DMS53 treated with DMSO at 0.1 percent for 48 hours (cell line): ENCODE results near the gene PCLO.
"Not testable (repeated sequence)": the region's sequence is repeated elsewhere in the genome, so short reads cannot be mapped to it uniquely, and the experiment has no call there.

ENCODE experiments used
- DNase-seq: peaks from one replicate; lab custom pipeline; 2025; ENCODE audit not compliant: unreplicated experiment; lab: John Stamatoyannopoulos, UW

Gene PCLO

DNA sequence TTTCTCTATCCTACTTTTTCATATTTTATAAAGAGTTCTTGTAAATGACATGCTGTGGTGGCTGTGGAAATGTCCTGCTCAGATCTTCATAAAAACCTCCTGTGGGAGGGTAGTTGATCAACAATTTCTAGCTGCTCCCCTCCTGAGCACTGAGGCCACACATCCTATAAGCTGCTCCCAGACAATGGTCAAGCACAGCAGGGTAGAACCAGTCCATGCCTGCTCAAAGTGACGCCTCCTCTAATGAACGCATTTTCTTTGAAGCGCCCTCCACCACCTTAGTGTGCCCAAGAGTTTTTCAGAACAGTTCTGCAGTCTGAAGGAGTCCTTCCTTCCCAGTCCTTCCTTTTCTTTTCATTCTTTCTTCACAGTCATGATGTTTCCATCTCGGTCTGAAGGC lies 420.5 kb downstream of the PCLO start:
- no peak for DNase-seq

DNA sequence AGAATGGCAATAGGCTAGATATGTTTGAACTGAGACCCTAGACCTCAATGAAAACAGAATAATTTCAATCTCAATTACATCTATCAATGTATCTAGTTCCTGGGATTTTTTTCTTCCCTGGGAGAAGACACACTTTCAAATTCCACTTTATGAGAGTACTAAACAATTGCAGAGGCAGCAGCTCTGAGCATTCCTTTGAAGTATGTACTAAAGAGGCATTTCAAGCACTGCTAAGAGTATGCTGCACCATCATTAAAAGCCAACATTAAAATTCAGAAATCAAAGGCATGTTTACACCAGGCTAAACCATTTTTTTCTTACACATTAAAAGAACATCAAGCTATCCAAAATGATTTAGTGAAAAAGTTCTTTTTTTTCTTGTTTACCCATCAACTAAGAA lies 421.2 kb downstream of the PCLO start:
- DNase-seq, result no peak

DNA sequence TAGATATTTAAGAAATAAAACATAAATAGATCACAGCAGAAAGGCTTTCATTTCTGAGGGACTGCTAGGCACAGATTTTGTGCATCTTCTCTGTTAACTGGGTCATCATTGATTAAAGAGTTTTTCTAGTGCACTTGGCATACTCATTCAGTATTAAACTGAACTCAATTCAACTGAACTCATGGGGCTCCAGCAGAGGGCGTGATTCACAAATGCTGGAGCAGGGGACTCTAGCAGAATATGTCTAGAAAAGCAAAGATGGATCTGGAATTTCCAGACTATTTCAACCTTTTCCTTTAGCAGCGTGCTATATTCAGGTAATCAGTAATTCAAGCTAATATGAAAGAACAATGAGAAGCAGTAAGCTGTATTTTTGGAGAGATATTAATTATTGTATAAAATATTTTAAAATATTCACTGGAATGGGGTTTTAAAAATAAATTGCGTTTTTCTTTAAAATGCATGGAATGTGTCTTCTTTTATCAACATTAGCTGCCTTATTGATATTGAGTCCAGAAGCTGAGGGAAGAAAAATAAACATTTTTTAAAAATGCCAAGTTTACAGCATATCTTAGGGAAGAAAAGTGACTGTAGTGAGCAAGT lies 422.3 kb downstream of the PCLO start:
- peak; percentile 56 for DNase-seq

DNA sequence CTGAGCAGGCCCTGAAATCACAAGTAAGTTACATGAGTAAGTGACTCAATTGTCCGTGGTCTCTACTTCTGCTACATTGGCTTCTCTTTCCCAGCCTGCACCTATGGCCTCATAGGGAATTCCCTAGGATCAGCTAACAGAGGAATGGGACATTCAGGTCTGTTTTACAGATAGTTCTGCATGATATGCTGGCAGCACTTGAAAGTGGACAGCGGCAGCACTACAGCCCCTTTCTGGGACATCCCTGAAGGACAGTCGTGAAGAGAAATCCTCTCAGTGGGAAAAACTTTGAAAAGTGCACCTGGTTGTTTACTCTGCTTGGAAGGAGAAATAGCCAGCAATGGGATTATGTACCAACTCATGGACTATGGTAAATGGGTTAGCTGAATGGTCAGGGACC lies 426.1 kb downstream of the PCLO start:
- no peak for DNase-seq

DNA sequence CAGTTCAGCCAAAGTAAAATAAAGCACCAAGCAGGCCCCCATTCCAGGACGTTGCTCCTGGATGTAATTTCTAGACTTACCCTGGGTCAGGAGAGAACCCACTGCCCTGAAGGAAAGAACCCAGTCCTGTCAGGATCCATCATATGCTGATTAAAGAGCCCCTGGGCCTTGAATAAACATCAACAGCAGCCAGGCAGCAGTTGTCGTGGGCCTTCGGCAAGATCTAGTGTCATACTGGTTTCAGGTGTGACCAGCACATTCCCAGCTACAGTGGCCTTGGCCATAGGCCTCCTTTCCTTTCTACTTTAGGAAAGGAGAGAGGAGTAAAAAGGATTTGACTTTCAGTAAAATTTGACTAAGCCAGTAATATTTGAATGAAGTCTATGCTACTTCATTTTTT lies 430.0 kb downstream of the PCLO start:
- DNase-seq, result no peak

DNA sequence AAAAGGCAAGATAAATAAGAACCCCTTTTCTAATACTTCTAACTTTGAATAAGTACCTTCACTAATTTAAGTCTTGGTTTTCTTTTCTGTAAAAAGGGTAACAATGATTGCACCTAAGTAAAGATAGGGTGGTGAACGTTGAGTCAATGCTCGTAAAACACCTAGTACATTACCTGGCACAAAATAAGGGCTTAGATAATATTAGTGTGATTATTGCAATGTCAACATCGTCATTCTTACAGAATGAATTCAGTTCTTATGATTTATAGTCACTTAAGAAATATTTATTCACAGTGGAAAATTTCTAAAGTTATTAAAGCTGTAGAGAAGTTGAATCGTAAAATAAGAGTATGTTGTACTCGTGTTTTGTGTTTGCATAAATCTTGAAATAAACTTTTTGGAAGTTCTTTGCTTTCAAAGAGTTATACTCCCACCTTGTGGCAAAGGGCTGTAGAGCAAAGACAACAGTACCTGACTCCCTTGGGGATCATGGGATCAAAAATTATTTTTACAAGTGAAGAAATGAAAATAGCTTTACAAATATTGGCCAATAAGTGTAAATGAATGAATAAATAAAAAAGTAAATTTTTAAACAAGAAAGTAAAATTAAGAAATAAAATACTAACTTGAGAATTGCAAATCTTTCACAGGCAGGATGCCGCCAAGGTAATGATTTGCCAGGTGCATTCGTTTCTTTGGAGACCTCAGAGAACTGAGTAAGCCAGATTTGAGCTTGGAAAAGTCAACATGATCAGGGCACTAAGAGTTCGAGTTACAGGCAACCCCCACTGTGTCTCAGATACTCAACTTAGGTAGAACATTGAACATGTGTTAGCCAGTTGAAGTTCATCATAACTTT lies 433.3 kb downstream of the PCLO start:
- peak; percentile 46 for DNase-seq

DNA sequence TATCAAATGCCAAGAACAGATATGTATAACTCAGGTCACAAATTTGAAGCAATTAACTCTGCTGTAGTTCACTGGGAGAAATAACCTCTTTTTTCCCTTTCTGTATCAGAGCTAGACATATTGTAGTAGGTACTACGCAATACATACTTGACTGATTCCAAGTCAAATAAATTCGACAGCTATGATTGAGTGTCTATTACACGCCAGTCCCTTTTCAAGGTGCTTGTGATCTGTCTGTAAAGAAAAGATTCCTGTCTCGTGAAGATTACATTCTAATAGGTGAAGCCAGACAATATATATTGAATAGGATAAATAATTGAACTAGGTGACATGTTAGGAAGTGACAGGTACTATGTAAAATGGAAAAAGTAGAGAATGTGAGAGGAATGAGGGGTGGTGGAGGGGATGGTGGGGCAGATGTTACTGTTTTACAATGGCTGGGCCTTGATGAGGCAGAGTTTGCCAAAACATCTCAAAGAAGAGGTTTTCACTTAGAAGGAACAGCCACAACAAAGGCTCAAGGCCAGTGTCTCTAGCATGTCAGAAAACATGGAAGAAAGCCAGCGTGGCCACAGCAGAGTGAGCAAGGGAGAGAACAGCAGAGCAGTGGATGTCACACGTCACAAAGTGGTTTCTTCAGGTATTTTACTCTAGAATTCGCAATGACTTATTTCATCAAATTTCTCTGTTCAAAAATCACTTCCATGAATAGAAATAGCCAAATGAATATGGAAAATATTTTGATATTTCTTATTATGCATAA lies 436.5 kb downstream of the PCLO start:
- no peak for DNase-seq

DNA sequence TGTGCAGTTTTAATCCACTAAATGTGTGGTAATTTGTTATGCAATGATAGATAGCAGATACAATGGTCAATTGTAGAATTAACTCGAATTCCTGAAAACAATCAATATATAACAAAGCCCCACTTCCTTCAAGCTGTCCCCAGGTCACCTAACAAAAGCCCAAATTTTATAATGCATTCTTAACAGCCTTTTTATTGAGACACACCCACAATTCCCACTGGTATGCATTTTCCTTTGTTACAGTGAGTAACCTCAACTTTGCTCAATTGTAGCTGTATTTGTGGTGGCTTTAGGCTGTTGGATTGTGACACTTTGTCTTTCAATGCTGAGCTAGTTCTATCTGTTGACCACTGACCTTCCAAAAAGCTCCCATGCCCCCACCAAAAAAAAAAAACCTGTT lies 439.3 kb downstream of the PCLO start:
- no peak for DNase-seq

DNA sequence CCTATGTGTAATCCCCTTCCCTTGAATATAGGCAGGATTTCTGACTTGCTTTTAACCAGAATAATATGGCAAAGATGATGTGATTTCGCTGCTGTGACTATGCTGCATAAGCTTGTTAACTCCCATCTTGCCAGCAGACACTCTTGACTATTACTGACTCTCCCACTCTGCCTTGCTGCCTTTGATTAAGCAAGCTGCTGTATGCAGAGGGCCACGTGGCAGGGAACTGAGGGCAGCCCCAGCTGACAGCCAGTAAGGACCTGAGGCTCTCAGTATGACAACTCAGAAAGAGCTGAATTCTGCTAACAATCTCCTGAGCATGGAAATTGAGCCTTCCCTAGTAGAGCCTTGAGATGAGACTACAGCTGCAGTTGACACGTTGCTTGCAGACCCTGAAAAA lies 439.7 kb downstream of the PCLO start:
- no peak for DNase-seq

DNA sequence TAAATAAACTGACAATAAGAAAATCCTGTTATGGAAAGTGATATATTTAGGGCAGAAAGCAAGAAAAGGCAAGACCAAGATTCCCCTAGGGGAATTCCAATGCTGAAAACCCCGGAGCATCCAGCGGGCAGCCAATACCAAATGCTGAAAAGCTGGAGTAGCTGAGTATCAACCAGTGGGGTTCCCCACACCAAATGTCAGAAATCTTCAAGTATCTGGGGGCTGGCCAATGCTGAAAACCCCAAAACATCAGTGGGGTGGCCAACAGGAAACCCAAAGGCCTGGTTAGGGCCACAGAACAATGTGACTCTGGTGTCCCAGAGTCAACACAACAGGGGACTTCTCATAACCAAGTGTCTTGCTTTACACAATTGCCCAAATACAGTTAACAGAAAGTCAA lies 447.3 kb downstream of the PCLO start:
- no peak for DNase-seq

DNA sequence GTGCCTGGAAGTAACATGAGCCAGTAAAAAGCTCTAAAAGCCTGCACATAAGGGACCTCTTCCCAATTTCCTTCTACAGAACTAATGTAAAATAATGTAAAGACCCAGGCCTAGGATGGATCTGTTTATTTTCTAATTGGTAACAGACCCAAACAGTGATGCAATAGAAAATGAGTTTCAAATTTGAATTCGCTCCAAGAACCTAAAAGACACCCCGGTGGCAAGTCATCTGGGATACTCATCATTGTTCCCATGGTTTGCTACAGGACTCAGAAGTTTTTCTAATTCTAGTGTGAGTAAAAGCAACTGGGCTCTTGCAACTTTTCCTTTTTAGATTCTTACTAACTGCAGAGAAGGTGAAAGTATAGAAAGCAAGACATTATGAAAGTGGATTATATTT lies 447.8 kb downstream of the PCLO start:
- no peak for DNase-seq

DNA sequence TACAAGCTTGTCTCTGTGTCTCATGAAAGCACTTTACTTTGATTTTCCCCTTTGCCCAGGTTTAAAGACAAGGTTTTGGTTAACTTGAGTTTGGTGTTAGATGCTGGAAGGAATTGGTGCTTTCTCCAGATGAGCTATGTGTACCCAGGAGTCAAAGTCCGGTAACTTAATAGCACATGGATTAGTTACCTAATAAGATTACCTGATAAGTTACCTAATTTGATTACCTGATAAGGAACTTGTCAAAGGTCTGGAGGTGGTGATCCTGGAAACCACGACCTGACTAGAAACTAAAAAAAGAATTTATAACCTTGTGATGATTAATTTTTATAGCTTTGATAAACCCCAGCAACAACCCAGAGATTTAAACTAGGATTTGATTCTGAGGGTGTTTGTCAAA lies 449.2 kb downstream of the PCLO start:
- DNase-seq, result no peak

DNA sequence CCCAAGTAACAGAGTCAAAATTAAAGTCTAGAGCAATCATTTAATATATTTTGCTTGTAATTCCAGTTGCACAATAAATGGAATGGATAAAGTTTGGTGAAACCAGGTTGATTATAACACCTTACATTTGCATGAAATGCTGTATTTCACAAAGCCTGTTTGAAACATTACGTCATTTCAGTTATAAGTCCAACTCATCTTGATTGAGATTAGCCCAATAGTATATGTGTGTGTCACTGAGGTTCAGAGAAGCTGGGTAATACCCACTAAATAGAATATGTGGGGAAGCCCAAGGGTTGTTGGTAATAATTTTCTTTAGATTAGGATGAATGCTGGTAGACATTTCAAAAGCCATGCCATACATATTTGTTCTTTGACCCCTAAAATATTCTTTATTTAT lies 456.3 kb downstream of the PCLO start:
- DNase-seq, result not testable (repeated sequence)

DNA sequence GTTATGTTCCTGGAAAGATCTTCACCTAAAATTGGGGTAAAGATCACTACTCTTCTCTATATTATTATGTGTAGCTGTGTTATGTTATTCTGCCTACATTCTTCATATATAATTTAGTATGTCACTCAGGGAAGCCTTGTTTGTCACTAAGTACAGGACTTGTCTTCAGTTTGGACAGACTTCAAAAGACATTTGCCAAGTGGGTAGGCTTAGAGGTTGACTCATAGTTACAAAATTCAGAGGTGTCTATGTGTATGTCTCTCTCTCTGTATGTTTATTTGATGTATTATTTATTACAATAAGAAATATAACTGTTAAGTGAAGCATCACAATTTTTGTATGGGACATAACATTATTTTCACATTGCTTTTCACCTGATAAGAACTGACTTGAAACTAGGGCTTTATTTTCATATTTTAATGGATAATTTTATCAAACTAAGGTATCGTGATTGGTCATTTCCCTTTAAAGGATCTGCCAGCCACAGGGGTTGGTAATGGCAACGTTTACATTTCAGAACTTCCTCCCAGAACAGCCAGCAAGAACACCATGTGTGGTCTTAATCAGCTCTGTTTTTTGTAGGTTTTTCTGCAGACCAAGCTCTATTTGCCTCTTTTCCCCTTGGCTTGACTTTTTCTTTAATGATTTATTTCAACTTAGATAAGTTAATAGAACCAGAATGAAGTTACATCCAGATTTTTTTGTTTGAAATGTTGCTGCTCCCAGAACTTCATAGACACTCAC lies 457.0 kb downstream of the PCLO start:
- peak; percentile 6 for DNase-seq

DNA sequence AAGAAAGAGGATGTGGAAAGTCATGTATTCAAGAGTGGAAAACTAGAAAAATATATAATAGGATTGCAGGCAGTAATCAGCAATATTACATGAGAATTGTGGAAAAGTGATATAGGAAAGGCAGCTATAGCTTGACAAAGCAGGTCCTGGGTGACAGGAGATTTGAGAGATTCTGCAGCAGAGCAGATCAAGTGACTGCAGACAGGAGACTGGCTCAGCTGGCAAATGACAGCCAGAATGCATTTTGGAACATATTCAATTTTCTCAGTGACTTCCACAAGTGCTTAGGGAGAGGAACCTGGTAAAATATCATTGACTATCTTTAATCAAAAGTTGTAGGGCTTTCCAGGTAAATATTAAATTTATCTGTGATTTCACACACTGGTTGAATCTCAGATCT lies 458.6 kb downstream of the PCLO start:
- no peak for DNase-seq
